Activated T-helper 1 cell treated with anti-CD3 and anti-CD28 coated beads, Interleukin-2, amount 50 U/mL, for 16 hours (primary cell): ENCODE data around the gene PSMD14.
"Not testable (repeated sequence)": the region's sequence is repeated elsewhere in the genome, so short reads cannot be mapped to it uniquely, and the experiment has no call there.

Source experiments
- DNase-seq, 2 donors: peaks; one replicate each; pipeline ENCODE4 v3.0.0-alpha.2; 2020; ENCODE audit warnings: low read depth in 1 of 2, low spot score in 1 of 2

The PSMD14 gene

DNA sequence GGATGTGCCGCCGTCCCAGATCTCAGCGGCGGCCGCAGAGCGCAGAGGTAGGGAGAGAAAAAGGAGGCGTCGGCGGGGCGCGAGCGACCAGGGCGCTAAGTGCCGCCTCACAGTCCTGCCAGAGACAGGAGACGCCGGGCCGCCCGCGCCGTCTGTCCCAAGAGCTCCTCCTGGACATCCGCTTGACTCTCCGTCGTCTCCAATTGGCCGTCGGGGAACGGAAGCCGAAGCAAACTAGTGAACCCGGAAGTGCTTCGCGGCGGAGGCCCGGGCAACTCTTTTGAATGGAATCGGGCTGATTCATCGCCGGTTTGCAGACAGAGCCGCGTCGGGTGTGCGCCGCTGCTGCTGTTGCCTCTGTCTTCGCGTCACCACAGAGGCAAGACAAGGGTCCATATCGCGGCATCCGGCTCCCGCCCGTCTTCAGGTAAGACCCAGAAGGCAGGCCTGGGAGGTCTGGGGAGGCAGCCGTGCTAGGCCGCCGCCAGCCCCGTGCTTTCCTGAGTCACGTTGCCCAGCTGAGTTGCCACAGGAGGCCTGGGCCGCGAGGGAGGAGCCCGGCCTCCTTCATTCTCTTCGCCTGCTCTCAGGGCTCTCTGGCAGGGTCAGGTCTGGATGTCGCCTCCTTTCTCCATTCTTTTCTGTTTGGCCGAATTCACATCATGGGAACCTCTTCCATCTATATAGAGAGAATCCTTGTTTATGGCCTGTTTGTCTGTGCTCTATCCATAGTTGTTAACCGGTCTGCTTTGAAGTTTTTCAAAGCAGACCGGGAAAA is at the start of gene PSMD14:
PSMD14 (plus strand) TSS at position 248 of the 778 bp plus-strand sequence. CDS start 10,401 bp downstream, outside the sequence.
- DNase-seq, result peak; percentile 76 to 84

DNA sequence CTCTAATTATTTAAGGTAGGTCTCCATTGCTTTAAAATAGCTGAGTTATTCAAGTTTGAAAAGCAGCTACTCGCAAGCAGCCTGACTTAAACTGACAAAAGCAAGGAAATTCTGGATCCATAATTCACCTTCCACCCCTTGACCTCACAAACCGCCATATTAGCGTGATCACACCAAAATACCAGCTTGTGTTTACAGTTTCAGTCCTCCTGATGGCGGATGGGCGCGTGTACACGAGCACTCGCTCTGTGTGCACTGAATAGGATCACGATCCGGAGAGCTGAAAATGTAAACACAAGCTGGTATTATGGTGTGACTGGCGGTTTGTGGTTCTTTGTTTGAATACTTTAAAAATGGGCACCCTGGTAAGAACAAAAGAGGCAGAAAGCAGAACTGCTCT is 42.4 kb upstream of the PSMD14 start:
- DNase-seq, result no peak

DNA sequence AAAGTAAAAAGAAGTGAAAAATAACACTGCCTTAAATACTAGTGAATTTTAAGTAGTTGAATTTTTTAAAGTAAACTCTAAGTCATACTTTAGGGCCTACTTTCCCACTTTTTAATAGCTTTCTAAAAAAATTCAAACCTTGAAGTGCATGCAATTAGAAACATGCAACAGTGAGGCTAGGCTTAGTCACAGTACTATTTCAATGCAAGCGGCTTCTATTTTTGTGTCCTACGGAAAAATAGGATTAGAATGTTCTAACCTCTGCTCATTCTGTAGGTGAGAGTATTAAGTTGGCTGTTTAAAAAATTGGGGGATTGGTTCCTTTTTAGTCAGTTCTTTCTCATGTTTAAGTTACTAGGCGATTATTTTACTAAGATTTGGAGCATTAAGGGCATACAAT is 39.1 kb upstream of the PSMD14 start:
- no peak for DNase-seq

DNA sequence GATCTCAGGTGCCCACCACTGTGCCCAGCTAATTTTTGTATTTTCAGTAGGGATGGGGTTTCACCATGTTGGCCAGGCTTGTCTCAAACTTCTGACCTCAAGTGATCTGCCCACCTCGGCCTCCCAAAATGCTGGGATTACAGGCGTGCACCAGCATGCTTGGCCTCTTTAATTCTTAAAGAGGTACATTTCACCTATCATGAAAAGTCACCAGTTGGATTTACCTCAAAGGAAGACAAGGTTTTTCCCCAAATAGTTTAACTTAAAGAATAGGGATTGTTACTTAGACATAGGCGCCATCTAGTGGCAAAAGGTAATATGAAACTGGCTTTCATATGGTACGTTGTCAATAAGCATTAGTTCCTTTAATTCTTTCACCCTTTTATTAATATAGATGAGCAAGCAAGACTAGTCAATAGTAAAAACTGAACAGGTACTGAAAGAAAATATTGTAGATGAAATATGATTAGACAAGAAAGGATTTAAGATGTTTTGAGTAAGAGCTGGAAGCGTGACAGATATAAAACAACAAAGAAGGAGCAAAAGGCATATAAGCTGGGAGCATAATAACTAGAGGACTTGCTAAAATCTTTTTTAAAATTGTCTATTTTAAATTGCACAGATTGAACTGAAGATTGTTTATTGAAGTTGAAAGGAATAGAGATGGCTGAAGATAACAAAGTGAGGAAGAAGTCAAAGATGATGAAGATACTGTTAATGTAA is 35.0 kb upstream of the PSMD14 start:
- no peak for DNase-seq

DNA sequence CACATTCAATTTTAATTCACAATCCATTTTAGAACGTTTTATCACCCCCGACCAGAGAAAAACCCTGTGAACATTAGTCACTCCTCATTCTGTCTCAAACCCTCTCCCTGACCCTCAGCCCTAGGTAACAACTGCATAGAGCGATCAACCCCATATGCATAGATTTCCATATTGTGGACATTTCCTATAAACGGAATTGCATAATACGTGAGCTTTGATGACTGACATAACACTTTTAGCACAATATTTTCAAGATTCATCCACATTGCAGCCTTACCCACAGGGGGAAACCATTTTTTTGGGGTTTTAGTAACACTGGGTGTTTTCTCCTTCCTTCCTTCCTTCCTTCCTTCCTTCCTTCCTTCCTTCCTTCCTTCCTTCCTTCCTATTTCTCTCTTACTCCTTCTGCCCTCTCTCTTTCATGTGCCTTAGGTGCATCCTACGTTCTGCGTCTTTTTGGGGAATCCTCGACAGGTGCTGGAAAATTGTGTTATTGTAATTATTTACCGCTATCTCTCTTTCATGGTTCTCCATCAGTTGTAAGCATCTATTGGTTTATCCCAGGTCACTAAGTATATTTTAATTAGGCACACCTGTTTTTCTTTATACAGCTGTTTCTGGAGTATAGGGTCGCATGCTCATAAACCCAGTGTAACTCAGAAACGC is 29.5 kb upstream of the PSMD14 start:
- not testable (repeated sequence) for DNase-seq

DNA sequence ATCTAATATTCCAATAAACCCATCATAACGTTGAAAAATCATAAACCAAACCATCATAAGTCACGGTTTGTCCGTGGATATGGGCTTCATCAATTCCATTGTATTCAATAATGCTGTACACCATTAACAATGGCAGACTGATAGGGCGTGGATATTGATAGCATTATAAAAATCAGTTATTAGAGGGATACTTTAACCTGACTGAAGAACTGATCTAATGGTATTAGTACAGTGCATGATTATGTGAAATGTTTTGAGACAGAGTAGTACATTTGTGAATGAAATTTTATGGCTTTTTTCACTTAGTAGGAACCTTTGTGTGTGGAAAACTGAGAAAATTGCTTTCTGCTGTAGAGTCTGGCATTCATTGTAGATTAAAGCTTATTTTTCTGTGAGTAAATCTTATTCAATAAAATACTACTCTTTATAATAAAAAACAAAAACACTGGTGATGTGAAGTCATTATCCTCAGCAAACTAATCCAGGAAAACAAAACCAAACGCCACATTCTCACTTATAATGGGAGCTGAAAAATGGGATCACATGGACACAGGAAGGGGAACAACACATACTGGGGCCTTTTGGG is 28.9 kb upstream of the PSMD14 start:
- DNase-seq, result not testable (repeated sequence)

DNA sequence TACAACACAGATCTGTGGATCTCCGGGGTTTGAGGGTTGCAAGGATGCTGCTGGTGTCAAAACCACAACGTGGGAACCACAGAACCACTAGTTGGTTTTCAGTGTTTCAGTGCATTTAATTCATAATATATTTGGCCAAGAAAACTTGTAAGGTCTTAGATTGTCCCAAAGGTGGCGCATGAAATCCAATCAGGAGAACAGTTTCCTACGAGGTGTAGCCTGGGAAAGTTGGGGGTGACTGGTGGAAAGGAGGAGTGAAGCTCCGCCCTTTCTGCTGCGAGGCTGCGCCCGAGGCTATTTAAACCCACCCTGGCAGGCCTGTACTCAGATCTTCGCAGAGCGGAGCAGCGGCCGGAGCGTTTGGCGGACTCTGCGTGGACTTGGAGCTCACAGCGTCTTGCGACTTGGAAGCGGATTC is 27.3 kb upstream of the PSMD14 start:
- peak; percentile 32 to 49 for DNase-seq

DNA sequence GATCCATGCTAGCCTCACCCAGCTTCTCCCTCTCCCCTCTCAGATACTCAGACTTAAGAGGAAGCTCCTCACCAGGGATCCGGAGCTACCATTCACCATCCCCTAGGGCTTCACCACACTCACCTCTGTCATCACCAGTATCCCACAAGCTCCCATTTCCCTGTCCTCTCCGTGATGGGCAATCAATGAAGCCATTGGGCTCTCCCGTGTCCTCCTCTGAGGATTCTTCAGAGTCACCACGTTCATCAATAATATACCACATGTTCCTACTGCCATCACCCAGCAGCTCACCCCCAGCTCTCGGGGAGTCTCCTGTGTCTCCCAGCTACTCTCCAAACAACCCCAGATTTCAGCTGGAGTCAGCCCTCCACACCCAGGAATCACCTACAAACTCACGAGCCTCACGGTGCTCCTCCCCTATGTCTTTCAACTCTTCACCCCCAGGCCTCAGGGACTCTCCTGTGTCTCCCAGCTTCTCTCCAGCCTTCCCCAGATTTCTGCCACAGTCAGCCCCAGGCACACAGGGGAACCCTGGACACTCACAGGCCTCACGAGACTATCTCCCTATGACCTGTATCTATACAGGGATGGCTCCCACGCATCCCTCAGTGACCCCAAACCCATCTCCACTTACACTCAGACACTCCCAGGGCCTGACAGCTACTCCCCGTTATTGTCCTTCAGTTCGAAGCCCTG is 26.5 kb upstream of the PSMD14 start:
- DNase-seq, result not testable (repeated sequence)

DNA sequence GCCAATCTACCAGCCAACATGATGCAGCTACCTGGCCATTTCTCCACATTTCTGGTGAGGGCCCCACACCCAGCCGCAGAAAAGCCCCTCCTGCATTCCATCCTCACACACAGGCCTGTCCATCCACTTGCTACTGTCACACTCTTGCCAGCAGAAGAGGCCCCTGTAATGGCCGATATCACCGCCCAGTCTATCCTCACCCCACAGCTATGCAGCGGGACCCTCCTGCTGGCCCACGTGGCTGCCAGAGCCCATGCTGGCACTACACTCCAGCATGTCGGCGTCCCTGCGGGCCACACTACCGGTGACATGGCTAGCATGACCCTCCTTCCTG is 25.9 kb upstream of the PSMD14 start:
- DNase-seq, result not testable (repeated sequence)

DNA sequence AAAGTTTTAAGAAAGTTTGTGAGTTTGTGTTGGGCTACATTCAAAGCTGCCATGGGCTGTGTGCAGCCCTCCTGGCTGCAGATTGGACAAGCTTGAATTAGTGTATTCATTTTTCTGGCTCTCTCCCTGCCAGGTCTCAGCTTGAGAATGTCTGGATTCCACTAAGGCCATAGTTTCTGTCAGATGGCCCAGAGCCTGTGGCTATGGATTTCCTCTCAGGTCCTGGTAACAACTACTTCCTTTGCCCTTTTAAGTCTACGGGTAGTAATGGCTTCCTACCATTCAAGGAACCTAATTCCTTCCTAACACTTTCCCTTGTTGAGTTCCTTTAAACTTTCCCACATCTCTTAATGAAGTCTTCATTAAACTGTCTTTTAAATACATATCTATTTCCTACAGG is 24.3 kb upstream of the PSMD14 start:
- no peak for DNase-seq

DNA sequence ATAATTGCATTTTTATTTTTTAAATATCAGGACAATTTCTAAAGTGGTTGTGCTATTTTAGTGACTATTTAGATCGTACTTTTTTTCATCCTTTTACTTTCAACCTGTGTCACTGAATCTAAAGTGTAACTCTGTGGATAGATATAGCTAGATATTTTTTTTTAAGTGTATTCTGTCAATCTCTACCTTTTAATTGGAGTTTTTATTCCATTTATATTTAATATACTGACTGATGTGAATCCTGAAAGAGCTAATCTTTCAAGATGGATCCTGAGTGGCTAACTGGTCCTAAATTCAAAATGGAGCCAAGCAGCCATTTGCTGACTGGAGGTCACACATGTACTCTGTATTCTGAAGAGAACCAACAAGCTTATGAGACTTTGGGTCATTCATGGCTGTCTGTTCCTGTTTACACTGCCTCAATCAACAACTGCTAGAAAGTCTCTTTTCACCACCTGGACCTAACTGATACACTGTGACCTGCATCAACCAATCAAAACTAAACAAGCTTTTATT is 4.6 kb upstream of the PSMD14 start:
- DNase-seq, result no peak

DNA sequence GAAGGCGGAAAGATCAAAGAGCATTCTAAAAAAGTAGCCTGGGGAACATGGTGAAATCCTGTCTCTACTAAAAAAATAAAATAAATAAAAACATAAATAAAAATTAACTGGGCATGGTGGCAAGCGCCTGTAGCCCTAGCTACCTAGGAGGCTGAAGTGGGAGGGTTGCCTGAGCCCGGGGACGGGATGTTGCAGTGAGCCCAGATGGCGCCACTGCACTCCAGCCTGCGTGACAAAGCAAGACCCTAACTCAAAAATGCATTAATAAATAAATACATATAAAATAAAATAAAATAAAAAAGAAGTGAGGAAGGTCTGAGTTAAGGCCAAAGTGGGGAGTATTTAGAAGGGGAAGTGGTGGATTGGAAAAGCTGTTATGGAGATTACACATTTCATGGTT is 1.3 kb upstream of the PSMD14 start:
- no peak for DNase-seq

DNA sequence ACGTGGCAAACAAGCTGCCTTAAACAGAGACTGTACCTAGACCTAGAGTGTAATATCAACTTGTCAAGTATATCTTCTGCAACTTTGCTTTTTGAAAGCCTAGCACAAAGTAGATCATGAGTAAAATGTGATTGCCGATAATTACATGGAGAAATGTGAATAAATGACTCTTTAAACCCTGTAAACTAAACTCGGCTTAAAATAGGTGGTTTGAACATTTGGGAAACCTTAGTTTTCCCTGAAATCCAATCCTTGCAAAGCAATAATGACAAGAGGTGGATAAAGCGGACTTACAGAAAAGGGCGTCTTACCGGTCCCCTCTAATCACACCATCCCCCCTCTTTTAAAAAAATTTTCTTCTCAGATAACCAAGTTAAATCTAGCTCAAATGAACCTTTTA is 549 bp upstream of the PSMD14 start:
- no peak for DNase-seq

DNA sequence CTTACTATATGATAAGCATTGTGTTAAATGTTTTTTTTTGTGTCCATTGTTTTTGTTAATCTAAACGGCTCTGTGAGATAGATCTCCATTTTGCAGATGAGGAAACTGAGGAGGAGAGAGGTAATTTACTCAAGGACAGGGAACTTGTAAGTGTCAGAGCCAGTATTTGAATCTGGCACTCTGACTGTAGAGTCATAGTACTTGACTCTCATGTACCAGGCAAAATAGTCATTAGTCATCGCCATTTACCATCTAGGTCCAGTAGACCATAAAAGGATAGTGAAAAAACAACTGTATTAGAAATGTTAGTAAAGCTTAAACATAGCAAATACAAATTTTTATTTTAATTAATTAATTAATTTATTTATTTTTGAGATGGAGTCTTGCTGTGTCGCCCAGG is 4.8 kb downstream of the PSMD14 start:
- DNase-seq, result no peak

DNA sequence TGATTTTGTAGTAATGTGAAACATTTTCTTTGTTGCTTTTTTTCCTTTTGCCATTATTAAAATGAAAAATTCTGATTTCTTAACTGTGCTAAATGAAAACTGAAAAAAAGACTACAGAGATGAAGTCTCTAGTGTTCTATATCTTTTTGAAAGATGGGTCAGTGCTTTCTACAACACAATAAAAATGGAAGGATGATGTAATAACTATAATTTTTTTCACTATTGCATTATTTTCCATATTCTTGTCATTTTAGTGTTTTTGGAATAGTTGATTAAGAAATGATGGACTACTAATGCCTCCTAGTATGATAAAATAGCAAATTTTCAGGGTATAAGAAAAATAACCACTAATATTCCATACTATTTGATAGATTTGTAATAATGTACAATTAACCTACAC is 7.2 kb downstream of the PSMD14 start:
- no peak for DNase-seq

DNA sequence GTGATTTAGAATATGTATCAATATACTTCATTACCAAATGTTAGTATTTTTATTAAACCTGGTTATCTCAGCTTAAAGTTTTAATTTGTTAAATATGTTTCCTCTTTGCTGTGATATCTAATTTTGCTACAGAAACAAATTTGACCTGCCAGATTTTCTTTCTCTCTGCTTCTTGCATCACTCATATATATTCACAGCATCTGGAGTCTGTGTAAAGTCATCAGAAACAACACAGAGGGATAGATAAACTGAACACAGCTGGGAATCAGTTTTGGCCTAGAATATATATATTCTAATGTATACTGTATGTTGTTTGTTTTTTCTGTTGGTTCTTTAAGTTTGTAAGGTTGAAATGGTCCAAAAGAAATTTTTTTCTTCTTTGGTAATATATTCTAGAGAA is 8.5 kb downstream of the PSMD14 start:
- no peak for DNase-seq

DNA sequence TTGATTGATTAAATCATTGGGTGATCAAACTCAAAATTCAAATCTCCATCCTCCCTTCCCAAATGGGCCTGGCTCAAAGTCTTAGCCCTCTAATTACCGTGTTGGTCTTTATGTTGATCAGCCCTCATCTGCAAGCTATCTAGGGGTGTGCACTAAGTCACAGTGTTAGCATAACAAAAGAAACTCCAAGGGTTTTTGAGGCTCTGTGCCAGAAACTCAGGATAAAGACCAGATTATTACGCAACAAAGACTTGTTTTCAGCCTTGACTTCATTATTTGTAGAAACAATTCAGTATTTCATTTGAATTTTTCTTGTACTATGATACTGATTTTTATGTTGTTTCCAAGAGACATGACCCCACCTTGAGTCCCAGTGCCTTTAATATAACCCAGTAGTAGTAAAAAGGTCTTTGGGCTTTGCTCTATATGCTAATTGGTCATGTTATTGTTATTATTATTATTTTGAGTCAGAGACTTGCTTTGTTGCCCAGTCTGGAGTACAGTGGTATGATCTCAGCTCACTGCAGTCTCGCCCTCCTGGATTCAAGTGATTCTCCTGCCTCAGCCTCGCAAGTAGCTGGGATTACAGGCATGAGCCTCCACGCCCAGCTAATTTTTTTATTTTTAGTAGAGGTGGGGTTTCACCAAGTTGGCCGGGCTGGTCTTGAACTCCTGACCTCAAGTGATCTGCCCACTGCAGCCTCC is 13.9 kb downstream of the PSMD14 start:
- DNase-seq, result no peak

DNA sequence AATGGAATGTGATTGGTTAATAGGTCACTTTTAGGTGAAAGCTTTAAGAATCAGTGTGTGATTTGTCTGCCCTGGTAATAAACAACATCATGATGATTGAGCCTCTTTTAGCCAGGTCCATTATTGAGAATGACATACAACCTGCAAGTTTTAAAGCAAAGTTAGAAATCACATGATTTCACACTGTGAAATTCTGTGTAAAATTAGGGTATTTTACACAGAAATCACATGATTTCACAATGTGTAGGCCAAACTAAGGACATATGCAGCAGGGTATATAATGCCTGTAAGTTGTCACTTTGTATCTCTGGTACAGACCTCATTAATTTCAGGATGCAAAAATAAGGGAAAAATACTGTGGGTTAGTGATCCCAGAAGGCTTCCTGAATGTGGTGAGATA is 16.7 kb downstream of the PSMD14 start:
- no peak for DNase-seq

DNA sequence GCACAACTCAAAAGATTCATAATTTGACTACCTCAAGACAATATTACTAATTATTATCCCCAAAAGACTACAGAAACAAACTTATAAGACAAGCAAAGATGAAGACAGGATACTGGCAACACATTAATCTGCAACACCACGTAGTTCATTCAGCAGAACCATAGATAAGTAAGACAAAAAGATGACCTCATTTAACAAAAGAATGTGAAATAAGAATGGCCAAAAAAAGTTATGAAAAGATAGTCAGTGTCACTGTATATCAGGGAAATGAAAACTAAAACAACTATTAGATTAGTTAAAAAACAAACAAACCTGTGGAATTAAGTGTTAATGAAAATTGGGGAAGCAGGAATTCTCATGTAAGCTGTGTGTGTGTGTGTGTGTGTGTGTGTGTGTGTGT is 19.4 kb downstream of the PSMD14 start:
- no peak for DNase-seq

DNA sequence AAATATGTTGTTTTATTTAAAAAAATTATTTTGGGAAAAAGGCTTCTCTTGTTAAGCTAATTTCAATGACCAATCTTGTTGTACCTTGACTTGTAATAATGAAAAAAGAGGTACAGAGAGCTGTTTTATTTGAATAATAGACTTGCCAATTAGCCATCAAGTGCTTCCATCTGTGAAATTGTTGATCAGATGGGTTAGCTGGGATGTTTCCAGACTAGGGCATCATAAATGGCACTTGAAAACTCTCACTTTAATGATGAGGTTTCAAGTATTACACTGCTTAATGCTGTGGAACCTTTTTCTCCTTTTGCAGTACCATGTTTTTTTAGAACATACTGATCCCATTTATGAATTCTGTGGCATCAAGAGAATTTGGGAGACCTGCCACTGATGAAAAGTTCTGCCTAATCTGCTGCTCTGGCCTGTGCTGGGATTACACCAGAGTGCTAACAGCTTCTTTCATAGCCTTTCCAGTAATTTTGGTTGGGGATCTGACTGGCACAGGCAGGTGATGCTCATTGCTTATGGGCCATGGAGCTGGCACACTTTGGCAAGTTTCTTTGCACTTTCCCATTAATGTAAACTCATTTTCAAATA is 24.2 kb downstream of the PSMD14 start:
- no peak for DNase-seq
